ENCODE measurements around the gene RNF208. TPM values are rescaled to one million over a fixed set of nuclear protein-coding genes. Genes with fewer than 3 reads are reported as not detected.

Gene RNF208
- total and polyA plus RNA-seq, 9 of the 15 experiments (the other 6 are each of a cell fraction or from before 2014, with no cell fraction given), result 0.15 to 6.9 (median 0.50) TPM; not detected in 2

- peak; percentile 72; the same call in 1 of the 2 replicates for TF ChIP-seq E2F1 (CRISPR knock-in tag; IDR thresholded peaks at IDR 0.05)
- peak; percentile 99 for TF ChIP-seq POLR2H (tag; IDR thresholded peaks at IDR 0.05; ENCODE audit: low read depth)
- TF ChIP-seq RBBP5 (IDR thresholded peaks at IDR 0.05; ENCODE audit: borderline replicate concordance, insufficient read depth, low read length, poor library complexity, severe bottlenecking), result no peak
- TF ChIP-seq RUNX1 (IDR thresholded peaks at IDR 0.05; ENCODE audit: low read depth), result no peak
- TF ChIP-seq CBX1 (IDR thresholded peaks at IDR 0.05; ENCODE audit: low read depth), result peak; percentile 97
- TF ChIP-seq ATF1 (CRISPR knock-in tag; IDR thresholded peaks at IDR 0.05), result no peak
- TF ChIP-seq ATF1 (tag; IDR thresholded peaks at IDR 0.05), result peak; percentile 78
- TF ChIP-seq POLR2AphosphoS2 (IDR thresholded peaks at IDR 0.05; ENCODE audit: low read length), result peak; percentile 93; the same call in 1 of the 2 replicates
- no peak for TF ChIP-seq SMARCB1 (IDR thresholded peaks at IDR 0.05; ENCODE audit: insufficient read length, low read depth)
- TF ChIP-seq KLF16 (IDR thresholded peaks at IDR 0.05), result no peak
- TF ChIP-seq ZFP1 (CRISPR knock-in tag; IDR thresholded peaks at IDR 0.05), result no peak
- TF ChIP-seq TRIM28 (IDR thresholded peaks at IDR 0.05), result no peak
- TF ChIP-seq ASH1L (IDR thresholded peaks at IDR 0.05; ENCODE audit: borderline replicate concordance, low read depth, partially characterized antibody), result peak; percentile 99
- TF ChIP-seq FOXK2 (conservative IDR thresholded peaks at IDR 0.05 in 1 of 2, IDR thresholded peaks at IDR 0.05 in 1 of 2; ENCODE audit: low read depth in 2 of 2), result peak; percentile 30 to 47; a peak in 2 of 4 replicates
- TF ChIP-seq NCOA1 (IDR thresholded peaks at IDR 0.05; ENCODE audit: low read depth), result no peak
- TF ChIP-seq MTF1 (CRISPR knock-in tag; IDR thresholded peaks at IDR 0.05; ENCODE audit: borderline replicate concordance), result no peak
- TF ChIP-seq HNRNPL (IDR thresholded peaks at IDR 0.05; ENCODE audit: low read depth, low read length), result no peak
- no peak for TF ChIP-seq ELK3 (CRISPR knock-in tag; IDR thresholded peaks at IDR 0.05)
- TF ChIP-seq ZNF766 (CRISPR knock-in tag; conservative IDR thresholded peaks at IDR 0.05), result no peak
- TF ChIP-seq FOXM1 (IDR thresholded peaks at IDR 0.05; ENCODE audit: low read depth), result peak; percentile 100
- TF ChIP-seq FOXM1 (CRISPR knock-in tag; IDR thresholded peaks at IDR 0.05; ENCODE audit: low read depth), result peak; percentile 100
- TF ChIP-seq NELFE (IDR thresholded peaks at IDR 0.05; ENCODE audit: insufficient read depth, insufficient read length), result peak; percentile 75
- TF ChIP-seq ETV1 (tag; conservative IDR thresholded peaks at IDR 0.05; ENCODE audit: low read depth), result peak; percentile 60
- TF ChIP-seq ZFP36 (IDR thresholded peaks at IDR 0.05; ENCODE audit: low read depth, low read length, partially characterized antibody), result peak; percentile 6
- TF ChIP-seq CEBPZ (IDR thresholded peaks at IDR 0.05; ENCODE audit: borderline replicate concordance, low read depth, low read length), result peak; percentile 95
Measured at GRCh38 chr9:137240841-137241489, 18.9 kb upstream of the RNF208 start, which contains the start of gene TUBB4B (continued).

Measured in K562 (cell line).